H1 (cell line): ENCODE measurements around the gene LMX1A.

ENCODE experiments used
- CTCF ChIP-seq, 3 experiments: IDR thresholded peaks; 1 replicate in 2 of 3; 2 replicates in 1 of 3; pipeline versions ENCODE4 v1.5.1 to v1.6.1; 2011; ENCODE audit warnings: low read length in 3 of 3, mild to moderate bottlenecking in 3 of 3, inconsistent platforms in 2 of 3, low read depth in 1 of 3, moderate library complexity in 1 of 3; ENCODE audit not compliant: insufficient read depth in 1 of 3; ENCODE audit errors: control extremely low read depth in 1 of 3
- EZH2 ChIP-seq: fragments of 200-600 bp; sonication (generic); IDR thresholded peaks from 2 replicates; pipeline ENCODE4 v1.7.1; 2012; ENCODE audit warnings: low read depth, mild to moderate bottlenecking, moderate library complexity, low read length, inconsistent platforms; ENCODE audit not compliant: severe bottlenecking
- GTF2F1 ChIP-seq: IDR thresholded peaks from 2 replicates; pipeline ENCODE4 v1.6.1; 2012; ENCODE audit warnings: low read depth, low read length, improper control_type of control experiment, borderline replicate concordance
- JUN ChIP-seq: IDR thresholded peaks from 2 replicates; pipeline ENCODE4 v1.6.1; 2011; ENCODE audit warnings: low read depth, mild to moderate bottlenecking, improper control_type of control experiment, low read length
- NRF1 ChIP-seq: IDR thresholded peaks from 2 replicates; pipeline ENCODE4 v1.6.1; 2011; ENCODE audit warnings: mild to moderate bottlenecking, low read depth, low read length, improper control_type of control experiment
- POLR2A ChIP-seq, 2 experiments: IDR thresholded peaks; 1 replicate in 1 of 2; 2 replicates in 1 of 2; pipeline ENCODE4 v1.6.1; 2011; ENCODE audit warnings: low read depth in 2 of 2, low read length in 2 of 2, mild to moderate bottlenecking in 2 of 2; ENCODE audit errors: control extremely low read depth in 1 of 2
- SIN3A ChIP-seq, 2 experiments: IDR thresholded peaks in 1 of 2; conservative IDR thresholded peaks in 1 of 2; 2 replicates each; pipeline ENCODE4 v1.6.1; 2011 to 2012; ENCODE audit warnings: low read length in 2 of 2, improper control_type of control experiment in 1 of 2, low read depth in 1 of 2, mild to moderate bottlenecking in 1 of 2
- TCF12 ChIP-seq: IDR thresholded peaks from 2 replicates; pipeline ENCODE4 v1.6.1; 2011; ENCODE audit warnings: low read depth, mild to moderate bottlenecking, low read length
- ZNF274 ChIP-seq: IDR thresholded peaks from 2 replicates; pipeline ENCODE4 v1.7.0; 2012; ENCODE audit warnings: low read length, borderline replicate concordance; ENCODE audit errors: extremely low read depth

GRCh38 chr1:165212229-165212628 is 144.3 kb downstream of the LMX1A start:
- no peak for TF ChIP-seq POLR2A (IDR thresholded peaks at IDR 0.05; ENCODE audit: control extremely low read depth in 1 of 2, low read depth in 2 of 2, low read length in 2 of 2)
- no peak for TF ChIP-seq ZNF274
- TF ChIP-seq GTF2F1: no peak
- TF ChIP-seq SIN3A (conservative IDR thresholded peaks at IDR 0.05 in 1 of 2, IDR thresholded peaks at IDR 0.05 in 1 of 2; ENCODE audit: low read depth in 1 of 2, low read length in 2 of 2): no peak
- no peak for TF ChIP-seq TCF12
- TF ChIP-seq CTCF (IDR thresholded peaks at IDR 0.05; ENCODE audit: control extremely low read depth in 1 of 3, insufficient read depth in 1 of 3, low read depth in 1 of 3, low read length in 3 of 3): no peak
- no peak for TF ChIP-seq EZH2
- no peak for TF ChIP-seq NRF1
- TF ChIP-seq JUN: no peak
